A673 (cell line): ENCODE results near the gene CREBRF.

Experiments used
- EZH2 ChIP-seq: fragments of 200-600 bp; sonication (generic); IDR thresholded peaks from 2 replicates; pipeline ENCODE4 v1.6.1; 2017; ENCODE audit warnings: borderline replicate concordance, low read depth, mild to moderate bottlenecking, mixed read lengths, antibody characterized with exemption, low read length; ENCODE audit not compliant: poor library complexity, severe bottlenecking
- TF ChIP-seq, protein P1 (sequence below): fragments of 300-800, 200-600 bp; sonication (generic); conservative IDR thresholded peaks from 2 replicates; pipeline ENCODE4 v1.5.1; 2017; ENCODE audit warnings: low read depth, mild to moderate bottlenecking, antibody characterized with exemption, low read length, moderate library complexity, mixed read lengths

DNA sequence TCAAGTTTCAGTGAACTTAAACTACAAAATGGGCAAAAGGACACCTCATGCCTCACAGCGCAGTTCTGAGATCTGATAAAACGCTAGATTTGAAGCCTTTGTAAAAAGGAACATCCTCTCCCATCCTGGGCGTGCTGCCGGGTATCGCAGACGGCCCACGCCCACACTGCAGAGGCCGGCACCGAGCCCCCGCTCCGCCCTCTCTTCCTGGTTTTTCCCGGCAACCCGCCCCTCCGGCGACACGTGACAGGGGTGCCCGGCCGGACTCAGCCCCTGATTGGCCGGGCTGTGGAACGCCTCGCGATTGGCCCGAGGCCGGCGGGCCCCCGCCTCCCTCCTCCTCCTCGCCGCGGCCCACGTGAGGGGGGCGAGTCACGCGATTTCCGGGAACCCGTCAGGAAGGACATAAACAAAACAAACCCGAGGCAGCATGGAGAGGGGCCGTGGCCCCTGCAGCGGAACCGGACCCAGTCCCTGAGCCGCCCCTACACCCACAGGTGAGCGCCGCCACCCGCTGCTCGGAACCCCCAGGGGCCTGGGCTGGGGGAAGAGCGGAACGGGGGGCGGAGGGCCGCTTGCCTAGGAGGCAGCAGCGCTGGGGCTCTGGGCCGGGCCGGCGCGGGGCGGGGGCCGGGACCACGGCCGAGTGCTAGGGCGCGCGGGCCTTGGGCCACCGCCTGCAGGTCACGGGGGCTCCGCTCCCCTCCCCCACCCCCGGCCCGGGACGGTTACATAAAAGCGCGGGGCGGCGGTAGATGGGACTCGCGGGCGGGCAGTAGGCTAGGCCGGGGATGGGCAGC lies at the start of gene CREBRF:
- TF ChIP-seq, protein P1, sequence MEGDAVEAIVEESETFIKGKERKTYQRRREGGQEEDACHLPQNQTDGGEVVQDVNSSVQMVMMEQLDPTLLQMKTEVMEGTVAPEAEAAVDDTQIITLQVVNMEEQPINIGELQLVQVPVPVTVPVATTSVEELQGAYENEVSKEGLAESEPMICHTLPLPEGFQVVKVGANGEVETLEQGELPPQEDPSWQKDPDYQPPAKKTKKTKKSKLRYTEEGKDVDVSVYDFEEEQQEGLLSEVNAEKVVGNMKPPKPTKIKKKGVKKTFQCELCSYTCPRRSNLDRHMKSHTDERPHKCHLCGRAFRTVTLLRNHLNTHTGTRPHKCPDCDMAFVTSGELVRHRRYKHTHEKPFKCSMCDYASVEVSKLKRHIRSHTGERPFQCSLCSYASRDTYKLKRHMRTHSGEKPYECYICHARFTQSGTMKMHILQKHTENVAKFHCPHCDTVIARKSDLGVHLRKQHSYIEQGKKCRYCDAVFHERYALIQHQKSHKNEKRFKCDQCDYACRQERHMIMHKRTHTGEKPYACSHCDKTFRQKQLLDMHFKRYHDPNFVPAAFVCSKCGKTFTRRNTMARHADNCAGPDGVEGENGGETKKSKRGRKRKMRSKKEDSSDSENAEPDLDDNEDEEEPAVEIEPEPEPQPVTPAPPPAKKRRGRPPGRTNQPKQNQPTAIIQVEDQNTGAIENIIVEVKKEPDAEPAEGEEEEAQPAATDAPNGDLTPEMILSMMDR: no peak
- no peak for TF ChIP-seq EZH2
